LoVo (cell line): Measurements from ENCODE around the gene NPL.

ENCODE experiments used
- DNase-seq: peaks from one replicate; pipeline ENCODE4 v3.0.0-alpha.2; 2016; ENCODE audit warnings: low spot score

NPL gene

DNA sequence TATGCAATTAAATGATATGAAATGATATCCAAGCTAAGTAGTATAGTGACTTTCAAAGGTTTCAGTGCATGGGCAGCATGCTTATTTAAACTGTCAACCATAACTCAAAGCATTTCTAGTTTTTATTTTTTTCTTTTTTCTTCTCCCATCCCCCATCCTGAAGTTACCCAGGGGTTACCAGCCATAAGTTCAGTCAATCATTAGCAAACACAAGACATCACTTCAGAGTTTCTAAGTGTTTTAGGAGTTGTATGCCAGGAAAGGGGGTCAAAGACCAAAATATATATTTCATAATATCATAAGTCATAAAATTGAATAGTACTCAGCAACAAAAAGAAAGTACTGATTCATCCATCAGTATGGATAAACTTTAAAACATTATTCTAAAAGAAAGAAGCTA is 78.3 kb downstream of the NPL start:
- no peak for DNase-seq

DNA sequence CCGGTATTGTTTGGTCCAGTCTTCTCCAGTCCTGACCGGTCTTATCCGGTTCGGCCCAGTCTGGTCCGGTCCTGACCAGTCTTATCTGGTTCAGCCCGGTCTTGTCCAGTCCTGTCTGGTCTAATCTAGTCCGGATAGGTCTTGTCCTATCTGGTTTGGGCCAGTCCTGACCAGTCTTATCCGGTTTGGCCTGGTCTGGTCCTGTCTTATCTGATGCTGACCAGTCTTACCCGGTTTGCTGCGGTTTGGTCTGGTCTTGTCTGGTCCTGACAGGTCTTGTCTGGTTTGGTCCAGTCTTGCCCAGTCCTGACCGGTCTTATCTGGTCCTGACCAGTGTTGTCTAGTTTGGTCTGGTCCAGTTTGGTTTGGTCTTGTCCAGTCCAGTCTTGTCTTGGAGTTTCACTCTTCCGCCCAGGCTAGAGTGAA is 79.7 kb downstream of the NPL start:
- DNase-seq: no peak

DNA sequence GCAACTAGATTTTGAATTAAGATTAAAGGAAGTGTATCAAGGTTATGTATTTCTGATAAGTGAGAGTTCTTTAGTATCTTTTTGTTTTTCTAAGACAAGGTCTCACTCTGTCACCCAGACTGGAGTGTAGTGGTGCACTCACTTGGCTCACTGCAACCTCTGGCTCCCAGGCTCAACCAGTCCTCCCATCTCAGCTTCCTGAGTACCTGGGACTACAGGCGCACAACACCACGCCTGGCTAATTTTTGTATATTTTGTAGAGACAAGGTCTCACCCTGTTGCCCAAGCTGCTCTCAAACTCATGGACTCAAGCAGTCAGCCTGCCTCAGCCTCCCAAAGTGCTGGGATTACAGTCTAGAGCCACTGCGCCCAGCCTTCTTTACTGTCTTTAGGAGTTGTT is 83.3 kb downstream of the NPL start:
- no peak for DNase-seq

DNA sequence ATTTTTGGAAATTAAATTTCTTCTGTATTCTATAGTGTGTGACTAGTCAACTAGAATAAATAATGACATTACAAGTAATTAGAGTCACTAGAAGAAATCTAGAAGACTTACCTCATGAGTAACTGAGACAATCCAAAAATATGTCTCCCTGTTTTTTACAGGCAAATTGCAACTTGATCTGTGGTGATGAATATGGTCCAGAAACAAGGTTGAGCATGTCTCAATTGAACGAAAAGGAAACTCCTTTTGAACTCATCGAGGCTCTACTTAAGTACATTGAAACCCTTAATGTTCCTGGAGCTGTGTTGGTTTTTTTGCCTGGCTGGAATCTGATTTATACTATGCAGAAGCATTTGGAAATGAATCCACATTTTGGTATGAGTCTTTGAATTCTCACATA is 86.3 kb downstream of the NPL start:
- DNase-seq: no peak

DNA sequence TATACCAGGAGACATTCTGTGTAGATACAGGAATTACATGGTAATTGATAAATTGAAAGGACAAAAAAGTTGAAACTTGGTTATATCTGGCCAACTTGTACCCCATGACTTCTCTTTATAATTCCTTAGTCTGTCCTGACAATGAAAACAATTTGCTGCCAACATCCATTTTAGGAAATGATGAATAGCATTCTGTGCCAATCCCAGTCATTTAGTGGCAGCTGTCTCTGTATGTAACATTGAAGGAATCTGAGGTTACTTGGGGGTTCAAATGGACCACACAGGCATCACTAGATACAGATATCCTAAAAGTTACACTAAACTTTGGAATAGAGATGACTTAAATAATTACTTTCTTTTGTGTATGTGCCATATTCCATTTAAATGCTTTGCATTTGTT is 87.8 kb downstream of the NPL start:
- DNase-seq: no peak

DNA sequence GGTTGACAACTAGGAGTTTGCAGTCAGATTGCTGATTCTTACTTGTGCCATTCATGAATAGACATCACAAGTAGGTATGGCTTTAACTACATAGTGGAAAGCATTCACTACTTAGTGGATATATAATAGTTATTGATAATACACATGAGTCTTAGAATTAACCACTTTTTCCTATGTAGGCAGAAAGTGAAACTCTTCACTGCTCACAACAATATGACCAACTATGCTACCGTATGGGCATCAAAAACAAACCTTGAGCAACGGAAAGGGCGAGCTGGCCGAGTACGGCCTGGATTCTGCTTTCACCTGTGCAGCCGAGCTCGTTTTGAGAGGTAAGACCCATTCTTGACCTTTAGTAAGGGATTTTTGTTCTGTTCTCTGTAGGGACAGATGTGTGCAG is 88.3 kb downstream of the NPL start:
- no peak for DNase-seq
